Erythroblast (primary cell): ENCODE results near the gene ATG10.

ENCODE experiments used
- GATA1 ChIP-seq: IDR thresholded peaks from 2 replicates; pipeline ENCODE4 v1.6.1; 2011; ENCODE audit warnings: low read depth, mild to moderate bottlenecking, control low read depth, low read length, moderate library complexity
- POLR2A ChIP-seq: IDR thresholded peaks from 2 replicates; pipeline ENCODE4 v1.6.1; 2011; ENCODE audit warnings: mild to moderate bottlenecking, low read length

GRCh38 chr5:81961651-81962440 is 10.0 kb upstream of the ATG10 start:
- TF ChIP-seq POLR2A (no peak), GATA1 (no peak)
